Liver (tissue), 9 donors: ENCODE data around the gene TERB1. TPM values are rescaled to one million over a fixed set of nuclear protein-coding genes. Genes with fewer than 3 reads are reported as not detected.

Experiments used
- DNase-seq: peaks from one replicate; pipeline ENCODE4 v3.0.0-alpha.2; 2017; ENCODE audit warnings: low spot score
- H3K27ac ChIP-seq, 2 donors: one replicate each; pipeline ENCODE4 v1.7.0; 2013; ENCODE audit warnings: inconsistent platforms in 2 of 2, low read length in 2 of 2, control low read depth in 1 of 2, low read depth in 1 of 2, mild to moderate bottlenecking in 1 of 2
- H3K27me3 ChIP-seq, 4 donors: one replicate each; pipeline versions ENCODE4 v1.6.1 to v1.7.0; 2013; ENCODE audit warnings: low read length in 3 of 4, inconsistent platforms in 1 of 4, mild to moderate bottlenecking in 1 of 4, moderate library complexity in 1 of 4; ENCODE audit not compliant: control insufficient read depth in 4 of 4, insufficient read depth in 4 of 4
- H3K36me3 ChIP-seq, 4 donors: one replicate each; pipeline versions ENCODE4 v1.6.1 to v1.7.0; 2013; ENCODE audit warnings: low read length in 3 of 4, mild to moderate bottlenecking in 3 of 4, low read depth in 1 of 4, moderate library complexity in 1 of 4; ENCODE audit not compliant: control insufficient read depth in 4 of 4, insufficient read depth in 3 of 4
- H3K4me1 ChIP-seq, 4 donors: one replicate each; pipeline versions ENCODE4 v1.6.1 to v1.7.0; 2013; ENCODE audit warnings: low read length in 3 of 4, mild to moderate bottlenecking in 3 of 4, moderate library complexity in 1 of 4; ENCODE audit not compliant: control insufficient read depth in 4 of 4, insufficient read depth in 4 of 4
- H3K4me3 ChIP-seq, 3 donors: one replicate each; pipeline versions ENCODE4 v1.6.1 to v1.7.0; 2013; ENCODE audit warnings: low read length in 3 of 3, control low read depth in 1 of 3, low read depth in 1 of 3, mild to moderate bottlenecking in 1 of 3
- H3K9ac ChIP-seq, 2 donors: one replicate each; pipeline ENCODE4 v1.7.0; 2013; ENCODE audit warnings: low read length in 2 of 2, mild to moderate bottlenecking in 2 of 2, moderate library complexity in 2 of 2, control low read depth in 1 of 2, low read depth in 1 of 2
- H3K9me3 ChIP-seq, 4 donors: one replicate each; pipeline versions ENCODE4 v1.6.1 to v1.7.0; 2013; ENCODE audit warnings: low read length in 3 of 4; ENCODE audit not compliant: control insufficient read depth in 4 of 4
- ATF3 ChIP-seq: IDR thresholded peaks from 2 replicates; pipeline ENCODE4 v1.6.1; 2016; ENCODE audit warnings: antibody characterized with exemption
- CTCF ChIP-seq: fragments of 150-350 bp; IDR thresholded peaks from 2 replicates; pipeline ENCODE4 v1.5.1; 2017; ENCODE audit warnings: improper control_type of control experiment, low read depth, low read length; ENCODE audit not compliant: missing input control
- EGR1 ChIP-seq, 2 donors: IDR thresholded peaks; 2 replicates each; pipeline ENCODE4 v1.6.1; 2016 to 2018; ENCODE audit warnings: antibody characterized with exemption in 2 of 2, low read depth in 2 of 2
- FOXA1 ChIP-seq: IDR thresholded peaks from 2 replicates; pipeline ENCODE4 v1.6.1; 2016; ENCODE audit warnings: antibody characterized with exemption
- FOXA2 ChIP-seq: IDR thresholded peaks from 2 replicates; pipeline ENCODE4 v1.6.1; 2016; ENCODE audit warnings: antibody characterized with exemption
- GABPA ChIP-seq, 2 donors: IDR thresholded peaks in 1 of 2; conservative IDR thresholded peaks in 1 of 2; 2 replicates each; pipeline ENCODE4 v1.6.1; 2016; ENCODE audit warnings: antibody characterized with exemption in 2 of 2, mild to moderate bottlenecking in 1 of 2, moderate library complexity in 1 of 2
- HNF4A ChIP-seq, 2 donors: conservative IDR thresholded peaks; 2 replicates each; pipeline ENCODE4 v1.6.1; 2016; ENCODE audit warnings: antibody characterized with exemption in 2 of 2, mild to moderate bottlenecking in 2 of 2
- HNF4G ChIP-seq: IDR thresholded peaks from 2 replicates; pipeline ENCODE4 v1.6.1; 2016; ENCODE audit warnings: antibody characterized with exemption
- JUND ChIP-seq, 2 donors: IDR thresholded peaks; 2 replicates each; pipeline ENCODE4 v1.6.1; 2016; ENCODE audit warnings: antibody characterized with exemption in 2 of 2
- MAX ChIP-seq: IDR thresholded peaks from 2 replicates; pipeline ENCODE4 v1.6.1; 2016; ENCODE audit warnings: antibody characterized with exemption
- NR2F2 ChIP-seq: IDR thresholded peaks from 2 replicates; pipeline ENCODE4 v1.6.1; 2016; ENCODE audit warnings: antibody characterized with exemption
- REST ChIP-seq: IDR thresholded peaks from 2 replicates; pipeline ENCODE4 v1.6.1; 2016; ENCODE audit warnings: antibody characterized with exemption, mild to moderate bottlenecking
- RXRA ChIP-seq, 2 donors: IDR thresholded peaks; 2 replicates each; pipeline ENCODE4 v1.6.1; 2017 to 2018; ENCODE audit warnings: antibody characterized with exemption in 2 of 2, mild to moderate bottlenecking in 1 of 2
- SP1 ChIP-seq: IDR thresholded peaks from 2 replicates; pipeline ENCODE4 v1.6.1; 2018; ENCODE audit warnings: antibody characterized with exemption, mild to moderate bottlenecking
- TAF1 ChIP-seq: conservative IDR thresholded peaks from 2 replicates; pipeline ENCODE4 v1.6.1; 2016; ENCODE audit warnings: antibody characterized with exemption, mild to moderate bottlenecking
- ZBTB33 ChIP-seq: IDR thresholded peaks from 2 replicates; pipeline ENCODE4 v1.6.1; 2016; ENCODE audit warnings: antibody characterized with exemption
- WGBS: extraction: QIAGEN DNeasy Blood & Tissue Kit; methylation state at CpG from one replicate; pipeline ENCODE4 v1.1.7; 2013; 5-methylcytosine and 5-hydroxymethylcytosine counted together
- polyA plus RNA-seq, 2 donors: library from polyadenylated mRNA; stranded (reverse) in 1 of 2; unstranded in 1 of 2; fragments of 200-250 nt in 1 of 2; fragments of >200 nt in 1 of 2; fragmentation: Nextera tagmentation in 1 of 2; extraction: Ambion mirVana in 1 of 2; gene quantifications; one replicate each; pipeline versions ENCODE4 v1.2.1 to v1.2.3, GENCODE V29; 2013 to 2015
- total RNA-seq, 2 donors: library from RNA; depleted of rRNA; stranded (reverse); fragments of >200 nt; gene quantifications; one replicate each; pipeline ENCODE4 v1.2.3, GENCODE V29; 2014
- donor health status: healthy.
- donor health status: healthy.
- donor health status: healthy.
- donor health status: healthy.
- donor health status: healthy.

TERB1 gene
- total and polyA plus RNA-seq, 4 donors: 0.08 to 0.17 TPM; not detected in 2

GRCh38 chr16:66731101-66731500 lies 70.3 kb downstream of the TERB1 start:
- 95% methylated on average over 7 of the region's 7 CpGs for WGBS
- Histone ChIP-seq H3K9ac (no peak overlapping the region), H3K36me3 (peaks cover 19 to 58% (median 47%) of the 10 kb centered on the region in 4 donors), H3K4me1 (no peaks in the 10 kb centered on the region), H3K27ac (no peak overlapping the region), H3K27me3 (no peaks in the 10 kb centered on the region), H3K9me3 (no peaks in the 10 kb centered on the region), H3K4me3 (no peak overlapping the region)
- TF ChIP-seq ZBTB33 (no peak), MAX (no peak), HNF4G (no peak), JUND (IDR thresholded peaks at IDR 0.05) (no peak), HNF4A (conservative IDR thresholded peaks at IDR 0.05) (no peak), GABPA (IDR thresholded peaks at IDR 0.05 in 1 of 2, conservative IDR thresholded peaks at IDR 0.05 in 1 of 2) (no peak), RXRA (IDR thresholded peaks at IDR 0.05) (no peak), TAF1 (no peak), NR2F2 (no peak), CTCF (no peak)
- no peak for DNase-seq

- peaks cover 17 to 60% (median 48%) of the 10 kb centered on the region in 4 donors for H3K36me3 ChIP-seq
- no peaks in the 10 kb centered on the region for H3K27me3 ChIP-seq
- TF ChIP-seq ATF3: no peak
- TF ChIP-seq ZBTB33: no peak
- TF ChIP-seq HNF4G: no peak
- TF ChIP-seq GABPA (IDR thresholded peaks at IDR 0.05 in 1 of 2, conservative IDR thresholded peaks at IDR 0.05 in 1 of 2): no peak
- no peak for TF ChIP-seq NR2F2
- TF ChIP-seq FOXA1: no peak
- TF ChIP-seq EGR1 (IDR thresholded peaks at IDR 0.05; ENCODE audit: low read depth in 2 of 2): no peak
- no peak for TF ChIP-seq SP1
- TF ChIP-seq HNF4A (conservative IDR thresholded peaks at IDR 0.05): no peak
- no peak for TF ChIP-seq CTCF
- TF ChIP-seq FOXA2: no peak
- TF ChIP-seq REST: no peak
- TF ChIP-seq RXRA (IDR thresholded peaks at IDR 0.05): no peak
- H3K9me3 ChIP-seq: no peaks in the 10 kb centered on the region
- DNase-seq: no peak
- H3K4me1 ChIP-seq: no peaks in the 10 kb centered on the region
- no peak overlapping the region for H3K27ac ChIP-seq
- H3K4me3 ChIP-seq: no peak overlapping the region
- H3K9ac ChIP-seq: no peak overlapping the region
- WGBS: 79% methylated on average over 4 of the region's 4 CpGs
Observed at GRCh38 chr16:66728804-66729203, 72.6 kb downstream of the TERB1 start.
